Prostate gland (tissue), 2 donors: Measurements from ENCODE around the gene FAF1.

ENCODE experiments used
- POLR2A ChIP-seq: fragments of 450-650 bp; IDR thresholded peaks from one replicate; pipeline ENCODE4 v1.6.1; 2016; ENCODE audit warnings: antibody characterized with exemption, mild to moderate bottlenecking
- POLR2AphosphoS5 ChIP-seq: sonication (generic); formaldehyde crosslinking; IDR thresholded peaks from one replicate; pipeline ENCODE4 v1.6.1; 2017; ENCODE audit warnings: antibody characterized with exemption
- TF ChIP-seq, protein P1 (sequence below), 4 experiments: fragments of 200-600 bp in 2 of 4; fragments of 450-650 bp in 2 of 4; sonication (generic) in 2 of 4; IDR thresholded peaks; 1 replicate in 3 of 4; 2 replicates in 1 of 4; pipeline ENCODE4 v1.5.1; 2016 to 2019; ENCODE audit warnings: antibody characterized with exemption in 4 of 4, mild to moderate bottlenecking in 2 of 4, moderate library complexity in 2 of 4

DNA sequence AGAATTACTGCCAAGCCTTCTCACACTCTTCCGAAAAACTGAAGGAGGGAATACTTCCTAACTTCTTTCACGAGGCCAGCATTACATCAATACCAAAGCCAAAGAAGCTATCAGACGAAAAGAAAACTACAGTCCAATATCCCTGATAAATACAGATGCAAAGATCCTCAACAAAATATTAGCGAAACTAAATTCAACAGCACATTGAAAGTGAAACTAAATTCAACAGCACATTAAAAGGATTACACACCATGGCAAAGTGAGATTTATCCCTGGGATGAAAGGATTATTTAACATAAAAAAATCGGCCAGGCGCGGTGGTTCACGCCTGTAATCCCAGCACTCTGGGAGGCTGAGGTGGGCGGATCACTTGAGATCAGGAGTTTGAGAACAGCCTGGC lies 176.8 kb downstream of the FAF1 start:
- TF ChIP-seq POLR2A: no peak
- no peak for TF ChIP-seq POLR2AphosphoS5
- TF ChIP-seq, protein P1, sequence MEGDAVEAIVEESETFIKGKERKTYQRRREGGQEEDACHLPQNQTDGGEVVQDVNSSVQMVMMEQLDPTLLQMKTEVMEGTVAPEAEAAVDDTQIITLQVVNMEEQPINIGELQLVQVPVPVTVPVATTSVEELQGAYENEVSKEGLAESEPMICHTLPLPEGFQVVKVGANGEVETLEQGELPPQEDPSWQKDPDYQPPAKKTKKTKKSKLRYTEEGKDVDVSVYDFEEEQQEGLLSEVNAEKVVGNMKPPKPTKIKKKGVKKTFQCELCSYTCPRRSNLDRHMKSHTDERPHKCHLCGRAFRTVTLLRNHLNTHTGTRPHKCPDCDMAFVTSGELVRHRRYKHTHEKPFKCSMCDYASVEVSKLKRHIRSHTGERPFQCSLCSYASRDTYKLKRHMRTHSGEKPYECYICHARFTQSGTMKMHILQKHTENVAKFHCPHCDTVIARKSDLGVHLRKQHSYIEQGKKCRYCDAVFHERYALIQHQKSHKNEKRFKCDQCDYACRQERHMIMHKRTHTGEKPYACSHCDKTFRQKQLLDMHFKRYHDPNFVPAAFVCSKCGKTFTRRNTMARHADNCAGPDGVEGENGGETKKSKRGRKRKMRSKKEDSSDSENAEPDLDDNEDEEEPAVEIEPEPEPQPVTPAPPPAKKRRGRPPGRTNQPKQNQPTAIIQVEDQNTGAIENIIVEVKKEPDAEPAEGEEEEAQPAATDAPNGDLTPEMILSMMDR (IDR thresholded peaks at IDR 0.05): no peak
